Neural progenitor cell (in vitro differentiated cells): ENCODE data around the gene GPM6B. TPM values are rescaled to one million over a fixed set of nuclear protein-coding genes. Genes with fewer than 3 reads are reported as not detected.

Experiments used
- DNase-seq: peaks from one replicate; pipeline ENCODE4 v3.0.0-alpha.2; 2016; ENCODE audit warnings: low spot score
- H2AFZ ChIP-seq: fragments of 200-600 bp; sonication (generic); replicated peaks from 2 replicates; pipeline ENCODE4 v1.6.1; 2016; ENCODE audit warnings: antibody characterized with exemption
- H3F3A ChIP-seq: fragments of 200-600 bp; sonication (generic); 2 replicates; pipeline ENCODE4 v1.6.1; 2016; ENCODE audit warnings: antibody characterized with exemption, low read depth
- H3K27ac ChIP-seq: fragments of 200-600 bp; sonication (generic); 2 replicates; pipeline ENCODE4 v1.5.1; 2016; ENCODE audit warnings: mild to moderate bottlenecking
- H3K27me3 ChIP-seq: fragments of 200-600 bp; sonication (generic); 2 replicates; pipeline ENCODE4 v1.6.1; 2016; ENCODE audit warnings: mild to moderate bottlenecking, moderate library complexity
- H3K36me3 ChIP-seq: fragments of 200-600 bp; sonication (generic); 2 replicates; pipeline ENCODE4 v1.5.1; 2016
- H3K4me1 ChIP-seq: fragments of 200-600 bp; sonication (generic); 2 replicates; pipeline ENCODE4 v1.6.1; 2016; ENCODE audit warnings: mixed run types
- H3K4me2 ChIP-seq: fragments of 200-600 bp; sonication (generic); 2 replicates; pipeline ENCODE4 v1.6.1; 2016
- H3K4me3 ChIP-seq: fragments of 200-600 bp; sonication (generic); 2 replicates; pipeline ENCODE4 v1.5.1; 2016
- H3K79me2 ChIP-seq: fragments of 200-600 bp; sonication (generic); 2 replicates; pipeline ENCODE4 v1.6.1; 2016; ENCODE audit warnings: low read depth
- H3K9ac ChIP-seq: fragments of 200-600 bp; sonication (generic); 2 replicates; pipeline ENCODE4 v1.6.1; 2016
- H3K9me3 ChIP-seq: fragments of 200-600 bp; sonication (generic); 2 replicates; pipeline ENCODE4 v1.5.1; 2016; ENCODE audit warnings: low read depth
- H4K20me1 ChIP-seq: fragments of 200-600 bp; sonication (generic); 2 replicates; pipeline ENCODE4 v1.6.1; 2016; ENCODE audit warnings: low read depth
- H3K27ac Mint-ChIP-seq: 3 replicates; pipeline ENCODE4 v1.8.0; 2021; ENCODE audit warnings: mixed read lengths
- H3K27me3 Mint-ChIP-seq: 2 replicates; pipeline ENCODE4 v1.8.0; 2022; ENCODE audit warnings: low read depth, mild to moderate bottlenecking, inconsistent platforms, moderate library complexity, mixed read lengths; ENCODE audit not compliant: insufficient read depth
- H3K36me3 Mint-ChIP-seq: 3 replicates; pipeline ENCODE4 v1.8.0; 2021; ENCODE audit warnings: mixed read lengths
- H3K4me1 Mint-ChIP-seq: 3 replicates; pipeline ENCODE4 v1.8.0; 2021; ENCODE audit warnings: mixed read lengths
- H3K4me3 Mint-ChIP-seq: 3 replicates; pipeline ENCODE4 v1.8.0; 2021; ENCODE audit warnings: mild to moderate bottlenecking, moderate library complexity, mixed read lengths
- H3K9me3 Mint-ChIP-seq: 3 replicates; pipeline ENCODE4 v1.8.0; 2020; ENCODE audit warnings: mixed read lengths
- CTCF ChIP-seq: fragments of 200-600 bp; sonication (generic); IDR thresholded peaks from 2 replicates; pipeline ENCODE4 v1.5.1; 2017; ENCODE audit warnings: antibody characterized with exemption, mild to moderate bottlenecking
- EZH2 ChIP-seq: fragments of 200-600 bp; sonication (generic); IDR thresholded peaks from 2 replicates; pipeline ENCODE4 v1.6.1; 2017; ENCODE audit warnings: antibody characterized with exemption, mild to moderate bottlenecking, moderate library complexity
- EZH2phosphoT487 ChIP-seq: fragments of 200-600 bp; sonication (generic); IDR thresholded peaks from 2 replicates; pipeline ENCODE4 v1.6.1; 2017; ENCODE audit warnings: antibody characterized with exemption
- total RNA-seq: library from RNA; depleted of rRNA; stranded (reverse); fragments of >200 nt; gene quantifications from 2 replicates; pipeline ENCODE4 v1.2.3, GENCODE V29; 2015; ENCODE audit warnings: low replicate concordance

GPM6B gene
- total RNA-seq, 1 donor from 2014 or later = 69.2 TPM

GRCh38 chrX:13816176-13816575 is 717 bp downstream of the GPM6B start:
- peak overlapping the region; percentile 89 for H3K27ac ChIP-seq

GRCh38 chrX:13815664-13816063 is 1.2 kb downstream of the GPM6B start:
- H3K27ac Mint-ChIP-seq = peak overlapping the region; percentile 73
- Histone ChIP-seq H3K4me3 (peak overlapping the region; percentile 43), H4K20me1 (no peaks in the 10 kb centered on the region), H3K9ac (no peak overlapping the region), H3K4me1 (peaks cover 41% of the 10 kb centered on the region), H3K27ac (peak overlapping the region; percentile 89), H3K79me2 (peaks cover 29% of the 10 kb centered on the region), H3K27me3 (no peaks in the 10 kb centered on the region), H2AFZ (no peak overlapping the region), H3K9me3 (no peaks in the 10 kb centered on the region), H3K4me2 (peak overlapping the region; percentile 77), H3K36me3 (no peaks in the 10 kb centered on the region), H3F3A (peaks cover 17% of the 10 kb centered on the region)
- H3K36me3 Mint-ChIP-seq = peaks cover 14% of the 10 kb centered on the region
- H3K4me1 Mint-ChIP-seq = peaks cover 20% of the 10 kb centered on the region
- peaks cover 6% of the 10 kb centered on the region for H3K27me3 Mint-ChIP-seq
- H3K4me3 Mint-ChIP-seq = peak overlapping the region; percentile 89
- no peak for DNase-seq
- H3K9me3 Mint-ChIP-seq = peaks cover 5% of the 10 kb centered on the region
- TF ChIP-seq EZH2 (no peak), EZH2phosphoT487 (no peak), CTCF (no peak)

More at GRCh38 chrX:13816176-13816575, 717 bp downstream of the GPM6B start:
- H3K4me2 ChIP-seq = peak overlapping the region; percentile 77
- H3K27me3 Mint-ChIP-seq = peaks cover 6% of the 10 kb centered on the region
- H3K79me2 ChIP-seq = peaks cover 29% of the 10 kb centered on the region
- H3K4me3 Mint-ChIP-seq = peak overlapping the region; percentile 89
- no peaks in the 10 kb centered on the region for H3K36me3 ChIP-seq
- H2AFZ ChIP-seq = no peak overlapping the region
- H3F3A ChIP-seq = peaks cover 17% of the 10 kb centered on the region
- no peak for TF ChIP-seq EZH2phosphoT487
- no peak for TF ChIP-seq CTCF
- no peak for TF ChIP-seq EZH2
- H3K27ac Mint-ChIP-seq = peak overlapping the region; percentile 73
- H3K4me1 Mint-ChIP-seq = peaks cover 20% of the 10 kb centered on the region
- H3K27me3 ChIP-seq = no peaks in the 10 kb centered on the region
- H3K4me3 ChIP-seq = peak overlapping the region; percentile 43
- DNase-seq = no peak
- H3K4me1 ChIP-seq = peaks cover 41% of the 10 kb centered on the region
- H3K9ac ChIP-seq = no peak overlapping the region
- peaks cover 14% of the 10 kb centered on the region for H3K36me3 Mint-ChIP-seq
- no peaks in the 10 kb centered on the region for H4K20me1 ChIP-seq
- H3K9me3 ChIP-seq = no peaks in the 10 kb centered on the region
- peaks cover 5% of the 10 kb centered on the region for H3K9me3 Mint-ChIP-seq

- H3K9me3 ChIP-seq = peaks cover 3% of the 10 kb centered on the region
- H3K4me3 Mint-ChIP-seq = no peak overlapping the region
- H3K9me3 Mint-ChIP-seq = peaks cover 14% of the 10 kb centered on the region
- peaks cover 10% of the 10 kb centered on the region for H3K4me1 Mint-ChIP-seq
- no peak overlapping the region for H2AFZ ChIP-seq
- H3K36me3 ChIP-seq = no peaks in the 10 kb centered on the region
- no peak overlapping the region for H3K9ac ChIP-seq
- H3K4me3 ChIP-seq = no peak overlapping the region
- H3K79me2 ChIP-seq = peaks cover 6% of the 10 kb centered on the region
- no peak overlapping the region for H3K4me2 ChIP-seq
- H3K27ac ChIP-seq = no peak overlapping the region
- peaks cover 30% of the 10 kb centered on the region for H3K36me3 Mint-ChIP-seq
- peaks cover 7% of the 10 kb centered on the region for H3K27me3 Mint-ChIP-seq
- peaks cover 6% of the 10 kb centered on the region for H3K4me1 ChIP-seq
- no peaks in the 10 kb centered on the region for H3K27me3 ChIP-seq
- no peaks in the 10 kb centered on the region for H4K20me1 ChIP-seq
- TF ChIP-seq CTCF (no peak), EZH2 (no peak), EZH2phosphoT487 (no peak)
- H3F3A ChIP-seq = no peaks in the 10 kb centered on the region
- DNase-seq = no peak
- H3K27ac Mint-ChIP-seq = no peak overlapping the region
Observed at GRCh38 chrX:13808865-13809264, 8.0 kb downstream of the GPM6B start.
